Astrocyte (in vitro differentiated cells and primary cell): ENCODE measurements around the gene LRRTM1.

Experiments
- EZH2 ChIP-seq: IDR thresholded peaks from 2 replicates; pipeline ENCODE4 v1.6.1; 2012; ENCODE audit warnings: mild to moderate bottlenecking, low read length, inconsistent platforms; ENCODE audit not compliant: insufficient read depth
- TF ChIP-seq, protein P1 (sequence below): IDR thresholded peaks from 2 replicates; pipeline ENCODE4 v1.5.1; 2011; ENCODE audit warnings: low read depth, mild to moderate bottlenecking, inconsistent platforms, low read length, moderate library complexity; ENCODE audit not compliant: insufficient read depth

DNA sequence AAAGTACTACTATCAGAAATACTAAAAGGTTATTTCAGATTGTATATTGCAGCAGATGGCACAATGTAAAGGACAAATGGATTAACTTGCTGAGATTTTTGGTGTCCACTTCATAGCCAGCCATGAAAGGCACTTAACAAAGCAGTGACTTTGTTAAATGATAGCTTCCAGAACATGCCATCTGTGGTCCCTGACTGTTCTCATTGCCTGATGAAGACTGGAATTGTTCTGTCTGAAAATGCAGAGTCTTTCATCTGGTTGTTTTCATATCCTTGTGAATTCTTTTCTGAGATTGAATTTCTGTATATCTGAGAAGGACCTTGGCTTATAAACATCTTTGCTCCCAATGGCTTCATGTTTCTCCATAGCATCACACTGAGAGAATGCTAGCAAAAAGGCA, 44.4 kb upstream of the LRRTM1 start:
- TF ChIP-seq, protein P1, sequence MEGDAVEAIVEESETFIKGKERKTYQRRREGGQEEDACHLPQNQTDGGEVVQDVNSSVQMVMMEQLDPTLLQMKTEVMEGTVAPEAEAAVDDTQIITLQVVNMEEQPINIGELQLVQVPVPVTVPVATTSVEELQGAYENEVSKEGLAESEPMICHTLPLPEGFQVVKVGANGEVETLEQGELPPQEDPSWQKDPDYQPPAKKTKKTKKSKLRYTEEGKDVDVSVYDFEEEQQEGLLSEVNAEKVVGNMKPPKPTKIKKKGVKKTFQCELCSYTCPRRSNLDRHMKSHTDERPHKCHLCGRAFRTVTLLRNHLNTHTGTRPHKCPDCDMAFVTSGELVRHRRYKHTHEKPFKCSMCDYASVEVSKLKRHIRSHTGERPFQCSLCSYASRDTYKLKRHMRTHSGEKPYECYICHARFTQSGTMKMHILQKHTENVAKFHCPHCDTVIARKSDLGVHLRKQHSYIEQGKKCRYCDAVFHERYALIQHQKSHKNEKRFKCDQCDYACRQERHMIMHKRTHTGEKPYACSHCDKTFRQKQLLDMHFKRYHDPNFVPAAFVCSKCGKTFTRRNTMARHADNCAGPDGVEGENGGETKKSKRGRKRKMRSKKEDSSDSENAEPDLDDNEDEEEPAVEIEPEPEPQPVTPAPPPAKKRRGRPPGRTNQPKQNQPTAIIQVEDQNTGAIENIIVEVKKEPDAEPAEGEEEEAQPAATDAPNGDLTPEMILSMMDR, result no peak
- TF ChIP-seq EZH2, result no peak
